C4-2B (cell line): ENCODE measurements around the gene CACNB4.
"Not testable (repeated sequence)": the region's sequence is repeated elsewhere in the genome, so short reads cannot be mapped to it uniquely, and the experiment has no call there.

Source experiments
- H3K27ac ChIP-seq: fragments of 450-650 bp; 2 replicates; pipeline ENCODE4 v1.5.1; 2017
- CTCF ChIP-seq: fragments of 450-650 bp; conservative IDR thresholded peaks from 2 replicates; pipeline ENCODE4 v1.5.1; 2017; ENCODE audit warnings: mild to moderate bottlenecking
- ZFX ChIP-seq: fragments of 450-650 bp; IDR thresholded peaks from 2 replicates; pipeline ENCODE4 v1.6.1; 2017

CACNB4 gene

GRCh38 chr2:151799886-151800292, 299.0 kb downstream of the CACNB4 start:
- TF ChIP-seq CTCF: no peak
- TF ChIP-seq ZFX: no peak
- no peak overlapping the region for H3K27ac ChIP-seq

- no peak overlapping the region for H3K27ac ChIP-seq
- TF ChIP-seq CTCF: no peak
- no peak for TF ChIP-seq ZFX
Measured at GRCh38 chr2:151796774-151797173, 302.1 kb downstream of the CACNB4 start.

GRCh38 chr2:151795646-151796240, 303.1 kb downstream of the CACNB4 start:
- TF ChIP-seq ZFX (no peak), CTCF (no peak)
- no peak overlapping the region for H3K27ac ChIP-seq

GRCh38 chr2:151794422-151794821, 304.4 kb downstream of the CACNB4 start:
- H3K27ac ChIP-seq: not testable (repeated sequence)

- TF ChIP-seq CTCF: no peak
- no peak overlapping the region for H3K27ac ChIP-seq
Measured at GRCh38 chr2:151793123-151793522, 305.7 kb downstream of the CACNB4 start.

- no peak overlapping the region for H3K27ac ChIP-seq
- TF ChIP-seq CTCF (no peak; the same call in 1 of the 2 replicates), ZFX (no peak)
Measured at GRCh38 chr2:151792589-151792988, 306.3 kb downstream of the CACNB4 start.

GRCh38 chr2:151791545-151791944, 307.3 kb downstream of the CACNB4 start:
- no peak overlapping the region for H3K27ac ChIP-seq
- TF ChIP-seq ZFX (no peak), CTCF (no peak)

GRCh38 chr2:151790689-151791088, 308.2 kb downstream of the CACNB4 start:
- TF ChIP-seq ZFX (no peak), CTCF (no peak)
- H3K27ac ChIP-seq: no peak overlapping the region
